Measurements from ENCODE around the gene PLEK2.

The PLEK2 gene

GRCh38 chr14:67360470-67361206 is 51.3 kb downstream of the PLEK2 start:
- H3K4me3 ChIP-seq (ENCODE audit: low read length) = peak overlapping the region; percentile 99
- TF ChIP-seq, protein P1, sequence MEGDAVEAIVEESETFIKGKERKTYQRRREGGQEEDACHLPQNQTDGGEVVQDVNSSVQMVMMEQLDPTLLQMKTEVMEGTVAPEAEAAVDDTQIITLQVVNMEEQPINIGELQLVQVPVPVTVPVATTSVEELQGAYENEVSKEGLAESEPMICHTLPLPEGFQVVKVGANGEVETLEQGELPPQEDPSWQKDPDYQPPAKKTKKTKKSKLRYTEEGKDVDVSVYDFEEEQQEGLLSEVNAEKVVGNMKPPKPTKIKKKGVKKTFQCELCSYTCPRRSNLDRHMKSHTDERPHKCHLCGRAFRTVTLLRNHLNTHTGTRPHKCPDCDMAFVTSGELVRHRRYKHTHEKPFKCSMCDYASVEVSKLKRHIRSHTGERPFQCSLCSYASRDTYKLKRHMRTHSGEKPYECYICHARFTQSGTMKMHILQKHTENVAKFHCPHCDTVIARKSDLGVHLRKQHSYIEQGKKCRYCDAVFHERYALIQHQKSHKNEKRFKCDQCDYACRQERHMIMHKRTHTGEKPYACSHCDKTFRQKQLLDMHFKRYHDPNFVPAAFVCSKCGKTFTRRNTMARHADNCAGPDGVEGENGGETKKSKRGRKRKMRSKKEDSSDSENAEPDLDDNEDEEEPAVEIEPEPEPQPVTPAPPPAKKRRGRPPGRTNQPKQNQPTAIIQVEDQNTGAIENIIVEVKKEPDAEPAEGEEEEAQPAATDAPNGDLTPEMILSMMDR (IDR thresholded peaks at IDR 0.05; ENCODE audit: insufficient read depth, low read depth, low read length, missing control alignments) = no peak
- DNase-seq (ENCODE audit: low read depth) = no peak

DNA sequence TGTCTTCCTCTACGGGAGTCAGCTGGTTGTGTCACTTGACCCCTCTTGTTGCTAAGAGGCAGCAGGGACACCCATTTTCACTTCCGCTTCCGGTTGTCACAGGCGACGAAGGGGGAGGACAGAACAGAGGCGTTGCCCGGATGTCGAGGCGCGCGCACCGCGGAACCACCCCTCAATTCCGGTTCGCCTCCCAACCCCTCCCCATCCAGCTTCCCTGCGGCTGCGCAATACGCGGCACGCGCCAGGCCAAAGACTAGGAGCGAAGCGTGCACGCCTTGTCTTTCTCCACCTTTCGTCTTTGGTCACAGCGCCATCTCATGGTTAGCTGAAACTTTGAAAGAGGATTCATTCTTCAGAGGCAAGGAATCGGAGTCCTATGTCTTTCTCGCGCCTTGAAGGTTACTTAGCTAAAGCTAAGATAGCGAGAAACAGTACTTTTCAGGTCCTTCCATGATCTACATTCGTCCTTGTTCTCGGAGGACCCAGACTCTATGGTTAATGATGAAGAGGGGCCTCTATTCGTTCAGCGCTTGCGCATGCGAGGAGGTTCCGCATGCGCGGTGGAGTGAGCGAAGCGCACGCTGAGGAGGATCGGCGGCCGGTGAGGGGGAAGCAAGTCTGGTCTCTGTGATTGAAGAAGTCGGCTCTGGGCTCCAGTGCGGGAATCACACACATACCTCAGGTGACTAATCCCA is 52.0 kb downstream of the PLEK2 start, which contains the start of the genes ATP6V1D and EIF2S1:
Gene ATP6V1D, minus strand, starts transcription at position 30 of the 695 bp plus-strand sequence. CDS start 106 bp downstream, outside the sequence.
Gene EIF2S1, plus strand, starts transcription at position 554 of the 695 bp plus-strand sequence. CDS start 4,440 bp downstream, outside the sequence.
- DNase-seq (ENCODE audit: low read depth) = peak; percentile 99
- TF ChIP-seq, protein P1 (IDR thresholded peaks at IDR 0.05; ENCODE audit: insufficient read depth, low read depth, low read length, missing control alignments) = peak; percentile 94

GRCh38 chr14:67358924-67359774 is 52.8 kb downstream of the PLEK2 start:
- TF ChIP-seq, protein P1 (IDR thresholded peaks at IDR 0.05; ENCODE audit: insufficient read depth, low read depth, low read length, missing control alignments) = no peak
- peak; percentile 71 for DNase-seq (ENCODE audit: low read depth)
- H3K4me3 ChIP-seq (ENCODE audit: low read length) = peak overlapping the region; percentile 99

More for the DNA sequence above, 52.0 kb downstream of the PLEK2 start, which contains the start of the genes ATP6V1D and EIF2S1:
- H3K4me3 ChIP-seq (ENCODE audit: low read length) = peak within 1 kb of the TSS; percentile 99

DNA sequence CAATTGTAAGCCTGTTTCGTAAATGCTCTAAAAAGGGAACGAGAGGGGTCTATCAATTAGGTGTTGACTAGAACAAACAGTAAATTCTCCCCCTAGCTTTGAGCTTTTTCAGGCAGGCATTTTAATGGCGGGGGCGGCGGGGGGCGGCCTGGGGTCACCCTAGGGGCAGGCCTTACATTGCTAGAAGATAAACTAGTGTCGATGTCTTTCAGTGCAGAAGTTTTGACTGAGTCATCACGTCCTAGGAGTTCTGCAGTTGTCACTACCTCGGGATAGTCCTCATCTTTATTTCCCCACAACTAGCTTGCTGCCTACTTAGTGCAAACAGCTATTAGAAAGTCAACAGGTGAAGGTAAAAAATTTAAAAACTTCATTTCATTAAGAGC is 54.0 kb downstream of the PLEK2 start:
- peak; percentile 57 for DNase-seq (ENCODE audit: low read depth)
- TF ChIP-seq, protein P1 (IDR thresholded peaks at IDR 0.05; ENCODE audit: insufficient read depth, low read depth, low read length, missing control alignments) = no peak
- peak overlapping the region; percentile 99 for H3K4me3 ChIP-seq (ENCODE audit: low read length)

DNA sequence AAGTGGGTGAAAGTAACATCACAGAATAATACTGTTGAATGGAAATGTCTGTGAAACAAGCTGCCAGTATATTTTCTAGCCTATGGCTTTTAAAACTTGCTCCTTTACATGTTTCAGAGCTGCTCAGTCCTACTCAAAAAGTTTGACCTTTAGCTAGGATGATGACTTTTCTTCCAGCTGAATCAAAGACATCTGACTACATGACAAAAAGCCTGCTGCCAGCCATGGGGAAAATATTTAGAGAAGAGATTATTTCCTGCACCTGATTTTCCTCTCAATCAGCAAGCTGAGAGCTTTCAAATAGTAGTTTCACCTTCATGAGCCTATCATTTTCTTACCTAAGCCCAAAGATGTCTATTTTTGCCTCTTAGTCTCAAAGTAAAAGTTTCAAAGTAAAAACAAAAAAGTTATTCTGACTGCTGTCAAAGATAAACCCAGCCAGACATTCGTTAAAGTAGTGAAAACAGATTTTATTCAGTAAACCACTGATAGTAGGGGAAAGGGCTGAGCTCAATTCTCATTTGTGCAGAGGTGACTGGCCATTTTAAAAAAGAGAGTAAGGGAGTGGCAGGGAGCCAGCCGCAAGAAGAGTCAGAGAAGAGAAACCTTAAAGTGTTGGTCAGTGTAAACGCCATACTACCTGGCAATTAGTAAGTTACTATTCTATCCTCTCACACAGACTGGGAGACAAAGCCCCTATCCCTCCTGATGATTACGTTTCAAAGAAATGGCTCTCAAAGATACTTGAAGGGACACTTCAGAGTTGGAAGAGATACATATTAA is 54.6 kb downstream of the PLEK2 start:
- TF ChIP-seq, protein P1 (IDR thresholded peaks at IDR 0.05; ENCODE audit: insufficient read depth, low read depth, low read length, missing control alignments) = no peak
- peak overlapping the region; percentile 99 for H3K4me3 ChIP-seq (ENCODE audit: low read length)
- DNase-seq (ENCODE audit: low read depth) = no peak

GRCh38 chr14:67352055-67352454 is 59.9 kb downstream of the PLEK2 start:
- H3K4me3 ChIP-seq (ENCODE audit: low read length) = no peak overlapping the region
- DNase-seq (ENCODE audit: low read depth) = no peak
- TF ChIP-seq, protein P1 (IDR thresholded peaks at IDR 0.05; ENCODE audit: insufficient read depth, low read depth, low read length, missing control alignments) = no peak
